Activated CD4-positive, alpha-beta T cell treated with anti-CD3 and anti-CD28 coated beads, Interleukin-2, amount 50 U/mL, for 4 hours (primary cell): ENCODE data around the gene CFAP221.

Experiments
- DNase-seq, 2 experiments: peaks; one replicate each; pipeline ENCODE4 v3.0.0-alpha.2; 2020

The CFAP221 gene

DNA sequence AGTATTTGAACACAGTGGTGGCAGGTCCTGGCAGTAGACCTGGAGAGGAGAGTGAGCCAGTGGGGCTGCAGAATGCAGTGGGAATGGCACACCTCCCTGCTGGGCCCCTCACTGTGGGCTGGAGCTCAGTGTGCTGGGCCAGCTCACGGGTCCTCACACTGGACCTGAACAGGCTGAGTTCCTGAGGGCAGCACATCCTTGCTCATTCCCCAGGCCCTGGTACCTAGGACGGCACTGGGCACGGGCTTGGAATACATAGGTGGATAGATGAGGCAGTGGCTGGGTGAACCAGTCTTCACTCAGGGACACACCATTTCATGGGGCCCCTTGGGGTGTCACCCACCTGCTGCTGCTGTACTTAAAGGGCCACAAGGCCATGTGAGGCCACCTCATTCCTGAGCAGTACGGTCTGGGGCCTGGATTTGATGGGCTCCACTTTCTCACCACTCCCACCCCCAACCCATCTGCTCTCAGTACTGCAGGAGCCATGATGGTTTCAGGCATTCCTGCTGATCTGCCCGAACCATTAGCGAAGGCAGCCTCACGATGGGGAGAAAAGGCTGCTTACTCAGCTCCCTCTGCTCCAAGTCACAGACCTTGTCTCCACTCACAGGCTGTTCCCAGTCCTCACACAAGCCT lies 138.9 kb downstream of the CFAP221 start:
- no peak for DNase-seq

DNA sequence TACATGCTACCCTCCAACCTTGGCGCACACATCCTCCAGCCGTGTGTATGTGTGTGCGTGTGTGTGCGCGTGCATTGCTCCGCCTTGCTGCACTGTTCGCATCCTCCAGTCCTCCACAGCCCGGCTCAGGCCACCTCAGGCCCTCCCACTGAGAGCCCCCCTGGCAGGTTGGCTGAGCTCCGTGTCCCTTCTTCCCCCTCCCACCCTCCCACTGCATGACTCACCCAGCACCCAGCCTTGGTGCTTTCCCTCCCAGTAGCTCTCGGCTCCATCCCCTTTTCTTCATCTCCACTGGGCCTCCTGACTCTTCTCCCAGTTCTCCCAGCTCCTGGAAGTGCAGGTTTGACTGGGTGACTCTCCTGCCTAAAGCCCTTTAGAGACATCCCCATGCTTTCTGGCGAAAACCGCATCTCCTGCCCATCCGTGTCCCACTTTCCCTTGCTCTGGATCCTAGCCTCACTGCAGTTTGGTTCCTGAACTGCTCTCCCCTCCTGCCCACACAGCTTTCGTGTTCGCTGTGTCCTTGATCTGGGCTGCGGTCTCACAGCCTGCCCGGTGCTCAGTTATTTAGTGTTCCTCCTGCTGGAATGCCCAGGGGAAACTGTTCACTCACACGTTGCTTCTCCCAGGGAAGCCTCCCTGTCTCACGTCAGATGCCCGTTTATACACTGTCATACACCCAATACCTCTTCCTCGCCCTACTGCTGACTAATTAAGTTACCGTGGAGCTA lies 139.6 kb downstream of the CFAP221 start:
- no peak for DNase-seq

DNA sequence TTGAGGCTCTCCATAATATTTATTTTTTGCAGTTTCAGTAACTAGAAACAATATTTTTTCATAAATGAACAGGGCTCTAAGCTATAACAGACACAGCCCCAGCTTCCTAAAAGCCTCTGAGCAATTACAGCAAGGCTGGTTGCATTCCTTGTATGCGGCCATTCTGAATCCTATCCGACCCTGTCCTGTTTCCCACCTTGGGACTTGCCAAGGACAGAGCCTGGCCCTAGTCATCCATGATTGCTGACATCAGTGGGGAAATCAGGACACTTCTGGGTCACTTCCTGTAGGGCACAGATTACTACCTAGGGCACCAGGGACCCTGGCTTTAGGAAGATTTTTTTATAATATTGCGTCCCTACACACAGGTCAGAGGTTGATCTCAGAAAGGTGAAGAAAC lies 140.3 kb downstream of the CFAP221 start:
- DNase-seq: no peak

DNA sequence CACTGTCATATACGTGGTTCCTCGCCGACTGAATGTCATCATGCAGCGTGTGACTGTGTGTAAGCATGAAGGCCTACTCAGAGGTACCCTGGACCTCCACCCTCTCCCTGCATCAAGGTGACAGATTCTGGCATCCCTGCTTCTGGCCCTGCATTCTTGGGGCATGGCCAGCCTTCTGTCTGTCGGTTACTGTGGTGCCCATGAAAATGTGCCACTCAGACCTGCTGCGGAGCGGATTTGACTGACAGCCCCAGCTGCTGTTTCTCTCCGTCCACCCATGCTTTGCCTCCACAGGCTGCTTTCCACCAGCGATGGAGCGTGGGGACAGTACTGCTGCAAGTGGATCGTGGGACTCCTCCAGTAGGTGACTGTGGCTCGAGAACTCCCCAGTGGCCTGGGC lies 144.4 kb downstream of the CFAP221 start:
- DNase-seq: no peak

DNA sequence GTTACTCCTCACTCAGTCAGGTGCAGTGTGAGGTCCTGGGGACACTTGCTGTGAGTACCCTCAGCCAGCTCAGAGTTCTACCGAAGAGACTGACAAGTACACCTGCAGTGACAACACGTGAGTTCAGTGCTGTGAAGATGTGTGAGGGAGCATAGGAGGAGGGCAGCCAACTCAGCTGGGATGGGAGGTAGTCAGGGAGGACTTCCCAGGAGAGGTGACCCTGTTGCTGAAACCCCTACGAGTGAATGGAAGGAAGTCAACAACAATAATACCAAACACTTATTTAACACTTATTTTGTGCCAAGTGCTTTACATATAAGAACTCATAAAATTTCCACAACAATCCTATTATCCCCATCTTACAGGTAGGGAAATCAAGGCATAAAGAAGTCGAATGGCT lies 145.0 kb downstream of the CFAP221 start:
- DNase-seq: no peak

DNA sequence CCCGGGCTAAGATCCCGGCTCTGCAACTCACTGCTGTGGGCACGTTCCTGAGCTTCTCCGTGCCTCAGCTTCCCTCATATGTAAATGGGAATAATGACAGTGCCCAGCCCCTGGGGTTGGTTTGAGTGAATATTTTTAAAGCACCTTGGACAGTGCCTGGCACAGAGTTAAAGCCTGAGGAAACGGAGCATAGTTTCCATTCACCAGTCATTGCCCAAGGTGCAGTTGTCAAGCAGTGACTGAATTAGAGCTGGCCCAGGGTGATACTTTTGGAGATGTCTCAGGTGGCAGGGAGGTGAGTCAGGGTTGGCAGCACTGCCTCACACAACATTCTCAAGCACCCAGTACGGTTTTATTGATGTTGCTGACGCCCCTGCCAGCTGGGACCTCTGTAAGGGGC lies 146.9 kb downstream of the CFAP221 start:
- DNase-seq: no peak

DNA sequence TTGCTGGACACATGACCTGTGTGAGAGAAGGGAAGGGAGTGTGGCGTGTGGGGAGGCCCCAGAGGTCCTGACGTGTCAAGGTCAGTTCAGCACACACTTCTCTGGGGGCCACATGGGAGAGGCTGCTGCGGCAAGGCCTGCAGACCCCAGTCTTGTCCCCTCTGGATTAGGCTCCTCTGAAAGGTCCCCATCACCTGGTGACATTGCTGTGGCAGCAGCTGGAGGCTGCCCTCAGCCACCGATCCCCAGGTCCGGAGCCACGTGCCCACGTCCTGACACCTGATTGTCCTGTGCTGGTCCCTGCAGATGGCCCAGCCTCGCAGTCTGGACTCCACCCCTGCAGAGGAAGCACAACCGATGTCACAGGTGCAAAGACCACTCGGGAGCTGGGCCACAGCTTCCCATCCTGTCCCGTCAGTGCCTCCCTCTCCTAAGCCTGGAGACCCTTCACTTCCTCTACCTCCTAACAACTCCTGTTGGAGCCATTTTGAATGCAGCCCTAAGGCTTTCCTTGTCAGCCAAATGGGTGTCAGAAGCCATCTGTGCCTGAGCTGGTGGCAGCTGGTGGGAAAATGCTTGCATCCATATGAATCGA lies 147.5 kb downstream of the CFAP221 start:
- DNase-seq: no peak

DNA sequence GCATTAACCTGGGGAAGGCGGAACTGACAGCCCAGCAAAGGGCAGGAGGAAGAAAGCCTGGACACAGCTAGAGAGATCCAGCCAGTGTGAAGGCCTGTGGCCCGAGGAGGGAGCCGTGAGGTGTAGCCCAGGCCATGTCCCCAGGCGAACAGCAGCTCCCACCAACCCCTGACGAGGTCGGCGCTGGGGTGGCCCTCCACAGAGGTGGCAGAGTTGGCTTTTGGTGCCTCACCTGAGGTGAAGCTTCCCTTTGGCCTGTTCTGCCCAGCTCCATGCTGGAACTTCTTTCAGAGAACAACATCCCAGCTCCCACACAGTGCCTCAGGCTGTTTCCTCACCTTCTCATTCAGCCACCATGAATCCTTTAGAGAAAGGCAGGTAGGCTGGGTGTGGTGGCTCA lies 148.1 kb downstream of the CFAP221 start:
- no peak for DNase-seq

DNA sequence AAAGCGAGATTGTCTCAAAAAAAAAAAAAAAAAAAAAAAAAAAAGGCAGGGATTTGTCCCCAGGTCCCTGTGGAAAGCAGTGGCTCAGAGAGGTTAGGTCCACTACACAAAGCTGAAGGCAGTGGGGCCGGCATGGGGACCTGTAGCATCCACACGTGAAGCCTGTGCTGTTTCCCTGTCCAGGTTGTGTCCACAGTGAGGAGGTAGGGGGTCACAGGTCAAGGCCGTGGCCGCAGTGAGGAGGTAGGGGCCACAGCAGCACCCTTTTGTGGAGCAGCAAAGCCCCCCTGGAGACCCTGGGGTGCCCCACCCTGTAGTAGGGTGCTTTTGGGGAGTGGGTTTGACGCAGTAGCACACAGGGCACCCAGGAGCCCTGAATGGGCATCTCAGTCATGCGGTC lies 148.7 kb downstream of the CFAP221 start:
- DNase-seq: no peak

DNA sequence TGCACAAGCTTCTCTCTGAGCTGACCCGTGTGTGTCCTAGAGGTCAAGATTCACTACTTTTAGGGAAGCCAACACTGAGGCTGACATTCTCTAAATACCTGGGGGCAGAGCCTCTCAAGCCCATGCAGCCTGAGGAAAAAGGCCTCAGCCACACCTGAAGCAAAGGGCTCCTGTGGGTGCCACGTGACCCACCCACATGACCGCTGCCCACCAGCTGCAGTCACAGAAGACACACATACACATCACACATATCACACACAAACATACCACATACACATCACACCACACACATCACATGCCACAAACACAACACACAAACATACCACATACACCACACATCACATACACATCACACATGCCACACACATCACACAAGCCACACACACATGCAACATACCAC lies 149.3 kb downstream of the CFAP221 start:
- DNase-seq: no peak

DNA sequence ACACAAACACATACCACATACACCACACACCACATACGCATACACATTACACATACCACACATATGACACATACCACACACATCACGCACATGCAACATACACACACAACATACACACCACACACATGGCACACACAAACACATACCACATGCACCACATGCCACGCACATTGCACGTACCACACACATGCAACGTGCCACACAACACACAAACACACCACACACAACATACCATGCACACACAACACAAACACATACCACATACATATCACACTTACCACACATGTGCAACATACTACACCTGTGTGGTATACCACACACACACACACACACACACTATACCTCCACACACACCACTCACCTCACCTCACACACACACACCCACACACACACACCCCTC lies 149.7 kb downstream of the CFAP221 start:
- DNase-seq: no peak

DNA sequence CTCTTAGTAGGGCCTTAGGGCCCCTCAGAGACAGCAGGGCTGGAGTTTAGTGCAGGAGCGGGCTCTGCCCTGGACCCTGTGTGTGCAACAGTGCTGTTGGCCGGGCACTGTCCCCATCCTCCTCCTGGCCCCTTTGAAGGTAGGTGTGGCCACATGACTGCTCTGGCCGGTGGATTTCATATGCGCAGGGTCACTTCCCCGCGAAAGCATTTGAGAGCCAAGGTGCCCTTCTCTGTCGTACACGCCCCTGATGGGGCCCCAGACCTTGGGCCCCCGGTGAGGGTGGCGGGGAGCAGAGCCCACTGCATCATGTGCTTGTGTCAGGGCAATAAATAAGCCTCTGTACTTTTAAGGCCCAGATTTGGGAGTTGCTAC lies 150.2 kb downstream of the CFAP221 start:
- DNase-seq: no peak

DNA sequence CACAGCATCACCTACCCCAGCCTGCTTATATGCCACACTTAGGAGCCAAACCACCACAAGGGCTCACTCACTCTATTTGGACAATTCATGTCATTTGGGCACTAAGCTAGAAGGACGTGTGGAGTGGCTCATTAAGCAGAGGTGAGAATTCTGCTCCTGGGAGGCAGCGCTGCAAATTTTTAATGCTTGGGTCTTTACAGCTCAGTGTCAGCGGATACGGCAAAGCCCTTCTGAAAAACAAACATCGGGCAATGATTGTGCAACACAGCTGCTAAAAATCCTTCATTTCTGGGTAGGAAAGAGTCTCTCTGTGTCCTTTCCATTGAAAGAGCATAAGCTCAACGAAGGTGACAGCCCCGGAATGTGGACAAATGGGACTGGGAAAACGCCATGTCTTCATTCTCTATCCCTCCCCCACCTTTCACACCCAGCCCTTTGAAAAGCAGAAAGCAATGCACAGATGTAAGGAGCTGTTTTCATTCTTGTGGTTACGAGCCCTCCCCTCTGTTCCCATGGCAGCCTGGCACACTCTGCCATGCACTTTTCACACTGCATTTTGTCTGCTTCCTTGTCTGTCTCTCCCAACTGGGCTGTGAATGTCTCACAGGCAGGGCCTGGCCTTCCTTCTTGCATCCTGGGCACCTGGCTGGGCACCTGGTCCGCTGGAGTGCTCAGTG lies 150.7 kb downstream of the CFAP221 start:
- DNase-seq: no peak

DNA sequence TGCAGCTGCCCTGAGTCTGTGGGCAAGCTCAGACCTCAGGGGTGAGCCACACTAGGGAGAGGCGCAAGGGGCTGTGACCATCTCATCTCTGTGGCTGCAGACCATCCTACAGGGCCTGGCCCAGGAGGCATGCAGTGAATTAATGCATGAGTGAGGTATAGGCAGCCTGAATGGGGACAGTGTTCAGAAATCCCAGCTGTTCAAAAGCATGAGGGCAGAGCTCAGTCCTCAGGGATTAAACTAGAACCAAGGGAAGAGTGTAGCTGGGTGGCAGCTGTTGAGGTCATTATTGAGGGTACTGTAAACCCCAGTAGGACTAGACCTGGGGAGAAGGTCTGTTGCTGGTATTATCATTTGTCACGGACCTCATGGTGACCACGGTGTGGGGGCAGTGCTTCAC lies 151.8 kb downstream of the CFAP221 start:
- no peak for DNase-seq

DNA sequence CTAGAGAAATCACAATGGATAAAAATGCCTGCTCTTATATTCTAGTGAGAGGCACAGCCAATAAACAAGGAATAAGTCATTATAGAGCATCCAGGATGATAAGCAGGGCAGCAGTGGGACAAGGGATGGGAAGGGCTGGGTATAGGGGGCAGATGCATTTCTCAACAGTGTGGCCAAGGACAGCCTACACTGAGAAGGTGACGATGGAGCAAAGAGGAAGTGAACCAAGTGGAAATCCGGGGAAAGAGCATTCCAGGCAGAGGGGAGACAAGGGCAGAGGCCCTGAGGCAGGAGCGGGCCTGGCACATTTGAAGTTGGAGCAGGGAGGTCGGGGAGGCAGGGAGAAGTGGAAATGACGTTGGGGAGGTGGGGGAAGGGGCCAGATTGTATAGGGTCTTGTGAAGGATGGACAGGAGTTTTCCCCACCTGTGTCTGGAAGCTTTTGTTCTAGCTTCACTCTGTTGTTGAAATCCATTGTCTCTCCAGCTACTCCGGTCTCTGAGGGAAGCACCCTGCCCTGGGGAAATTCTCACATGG lies 152.3 kb downstream of the CFAP221 start:
- DNase-seq: no peak

DNA sequence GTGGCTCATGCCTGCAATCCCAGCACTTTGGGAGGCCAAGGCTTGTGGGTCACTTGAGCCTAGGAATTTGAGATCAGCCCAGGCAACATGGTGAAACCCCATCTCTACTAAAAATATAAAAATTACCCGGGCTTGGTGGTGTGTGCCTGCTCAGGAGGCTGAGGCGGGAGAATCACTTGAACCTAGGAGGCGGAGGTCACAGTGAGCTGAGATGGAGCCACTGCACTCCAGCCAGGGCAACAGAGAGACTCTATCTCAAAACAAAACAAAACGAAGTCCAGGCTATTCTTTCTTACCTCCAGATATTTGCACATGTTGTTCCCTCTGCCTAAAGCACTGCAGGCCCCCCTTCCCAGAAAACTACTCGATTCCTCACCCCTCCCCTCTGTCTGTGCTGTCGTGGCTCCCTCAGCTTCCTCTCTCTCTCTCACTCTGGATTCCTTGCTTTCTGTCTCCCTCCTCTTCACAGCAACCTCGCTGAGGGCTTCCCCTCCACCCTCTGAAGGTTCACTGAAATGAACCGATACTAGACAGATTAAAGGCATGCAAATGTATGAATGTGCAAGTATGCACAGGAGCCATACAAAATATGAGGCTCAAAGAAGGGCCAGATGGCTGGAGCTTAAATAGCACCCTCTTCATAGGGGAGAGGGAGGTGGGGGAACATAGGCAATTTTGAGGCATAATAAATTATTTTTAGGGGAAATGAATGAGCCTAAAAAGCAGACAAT lies 153.2 kb downstream of the CFAP221 start:
- DNase-seq: no peak

DNA sequence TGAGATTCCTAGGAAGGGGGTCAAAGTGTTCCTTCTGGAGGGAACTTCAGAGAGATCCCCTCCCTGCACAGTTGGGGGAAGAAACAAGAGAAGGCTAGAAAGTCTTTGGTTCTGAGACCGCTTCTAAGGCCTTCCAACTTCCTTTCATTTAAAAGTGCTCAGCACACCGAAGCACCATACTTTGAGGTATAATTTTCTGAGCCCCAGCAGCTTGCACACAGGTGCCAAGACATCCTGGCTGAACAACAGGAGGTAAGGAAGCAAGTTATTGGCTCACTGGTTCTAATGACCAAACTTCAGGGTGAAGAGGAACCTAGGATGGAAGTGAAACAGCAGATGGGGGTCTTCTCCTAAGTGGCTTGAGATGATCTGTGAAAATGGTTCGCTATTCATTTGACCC lies 154.0 kb downstream of the CFAP221 start:
- no peak for DNase-seq

DNA sequence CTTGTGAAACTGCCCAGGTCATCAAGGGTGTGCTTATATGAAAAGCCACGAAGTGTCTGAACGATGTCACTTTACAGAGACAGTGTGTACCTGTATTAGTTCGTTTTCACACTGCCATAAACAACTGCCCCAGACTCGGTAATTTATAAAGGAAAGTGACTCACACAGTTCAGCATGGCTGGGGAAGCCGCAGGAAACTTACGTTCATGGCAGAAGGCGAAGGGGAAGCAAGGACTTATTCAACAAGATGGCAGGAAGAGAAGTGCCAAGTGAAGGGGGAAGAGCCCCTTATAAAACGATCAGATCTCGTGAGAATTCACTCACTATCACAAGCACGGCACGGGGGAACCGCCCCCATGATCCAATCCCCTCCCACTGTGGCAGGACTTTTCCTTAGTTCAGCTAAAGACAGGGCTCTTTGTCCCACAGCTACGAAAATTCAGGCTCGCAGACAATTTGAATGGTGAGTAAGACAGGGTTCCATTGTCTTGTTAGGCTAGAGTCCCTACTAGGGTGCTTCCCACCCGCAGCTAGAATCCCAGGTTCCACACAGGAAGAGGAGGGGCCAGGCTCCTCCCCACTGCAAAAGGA lies 154.9 kb downstream of the CFAP221 start:
- DNase-seq: no peak

DNA sequence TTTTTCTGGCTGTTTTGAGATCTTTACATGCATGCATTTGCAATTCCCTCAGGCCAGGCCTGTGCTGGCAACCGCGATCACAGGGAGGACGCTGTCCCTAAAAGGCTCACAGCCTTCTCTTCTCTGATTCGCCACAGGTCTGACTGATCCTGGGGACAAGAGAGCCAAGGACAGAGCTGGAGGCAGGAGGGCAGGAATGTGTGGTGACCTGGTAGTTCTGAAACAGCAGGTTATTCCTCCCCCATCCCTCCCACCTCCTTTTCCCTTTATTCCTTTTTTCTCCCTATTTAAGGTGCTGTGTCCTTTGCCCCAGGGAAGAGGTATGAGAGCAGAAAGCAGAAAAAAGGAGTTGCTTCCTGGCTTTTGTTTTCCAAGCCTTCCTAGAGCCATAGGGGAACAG lies 156.6 kb downstream of the CFAP221 start:
- no peak for DNase-seq

DNA sequence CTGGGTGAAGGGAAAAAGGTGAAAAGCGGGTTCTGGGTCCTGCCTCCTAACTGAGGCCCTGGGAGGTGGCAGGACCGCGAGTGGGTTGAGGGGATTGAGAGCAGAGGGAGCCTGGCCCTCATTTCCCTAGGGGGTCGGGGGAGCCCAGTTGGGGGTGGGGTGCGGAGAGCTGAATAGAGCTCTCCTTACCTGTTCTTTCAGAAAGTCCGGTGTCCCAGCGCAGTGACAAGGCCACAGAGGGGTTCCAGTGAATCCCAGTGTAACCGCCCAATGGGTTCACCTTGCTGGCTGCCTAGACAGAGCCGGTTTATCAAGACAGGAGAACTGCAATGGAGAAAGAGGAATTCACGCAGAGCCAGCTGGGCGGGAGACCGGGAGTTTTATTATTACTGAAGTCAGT lies 157.1 kb downstream of the CFAP221 start:
- no peak for DNase-seq

DNA sequence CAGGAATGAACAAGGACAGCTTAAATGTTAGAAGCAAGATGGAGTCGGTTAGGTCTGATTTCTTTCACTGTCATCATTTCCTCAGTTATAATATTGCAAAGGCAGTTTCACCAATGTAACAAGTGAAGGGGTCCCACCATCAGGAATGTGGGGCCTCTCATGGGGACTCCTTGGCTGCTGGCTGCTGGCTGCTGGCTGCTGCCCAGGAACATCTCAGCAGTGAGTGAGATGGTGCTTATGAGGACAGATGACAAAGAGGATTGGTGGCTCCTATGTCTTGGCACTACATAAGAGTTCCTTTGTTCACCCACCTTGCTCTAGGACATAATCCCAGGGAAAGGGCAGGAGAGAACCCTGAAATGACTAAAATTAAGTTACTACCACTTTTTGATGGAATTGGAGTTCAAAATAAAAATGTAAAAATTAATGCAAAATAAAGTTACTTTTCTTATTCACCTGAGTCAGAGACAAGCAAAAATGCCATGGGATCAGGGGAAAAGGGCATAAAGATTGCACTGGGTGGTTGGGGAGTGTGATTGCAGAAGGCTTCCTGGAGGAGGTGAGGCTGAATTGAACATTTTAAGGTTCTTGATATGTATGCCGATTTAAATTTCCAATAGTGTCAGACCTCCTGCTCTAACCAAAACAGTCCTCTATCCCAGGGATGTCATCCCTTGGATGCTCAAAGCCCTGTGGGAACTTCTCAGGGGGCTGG lies 158.1 kb downstream of the CFAP221 start:
- no peak for DNase-seq

DNA sequence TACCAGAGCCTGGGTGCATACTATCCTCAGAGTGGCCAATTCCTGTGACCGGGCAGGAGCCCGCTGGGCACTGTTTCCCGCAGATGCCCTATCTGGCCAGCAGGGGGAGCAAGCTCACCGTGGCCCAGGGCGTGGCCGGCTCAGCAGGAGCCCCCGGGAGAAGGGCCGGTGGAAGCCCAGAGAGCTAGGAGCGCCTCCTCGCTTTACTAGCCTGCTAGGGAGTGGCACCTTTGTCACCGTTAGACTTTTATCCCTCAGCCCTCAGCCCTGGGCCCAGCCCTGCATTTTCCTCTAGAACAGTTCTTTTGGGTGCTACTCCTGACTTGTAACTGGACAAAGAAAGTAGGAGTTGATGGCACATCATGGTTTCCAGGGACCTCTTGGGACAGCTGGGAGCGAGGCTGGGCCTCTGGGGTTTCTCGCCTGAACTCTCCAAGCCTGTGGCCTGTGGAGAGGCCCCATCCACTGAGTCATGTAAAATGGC lies 158.7 kb downstream of the CFAP221 start:
- peak; percentile 53 to 55 for DNase-seq
